Endothelial cell of umbilical vein (primary cell): ENCODE data around the gene XRN1. TPM values are rescaled to one million over a fixed set of nuclear protein-coding genes. Genes with fewer than 3 reads are reported as not detected.

Source experiments
- BruUV-seq: library from RNA; stranded (reverse); fragments of 400-500 nt; replicated peaks from 2 replicates; lab custom pipeline; 2021; lab: Mats Ljungman, UMichigan
- CTCF ChIA-PET: fragments of 300-600, 350-600 bp; sonication (Branson Sonifier 250); formaldehyde crosslinking; loops from one replicate; lab custom pipeline; 2021; ENCODE audit warnings: antibody characterized with exemption, inconsistent platforms; lab: Charles Lee
- POLR2A ChIA-PET: fragments of 300-600, 350-600 bp; sonication (Branson Sonifier 250); formaldehyde crosslinking; loops from one replicate; lab custom pipeline; 2021; ENCODE audit warnings: antibody characterized with exemption, inconsistent platforms; lab: Charles Lee
- DNase-seq: peaks from one replicate; pipeline ENCODE4 v3.0.0-alpha.2; 2011; ENCODE audit warnings: low read depth, low spot score
- FAIRE-seq: peaks from 2 replicates; lab custom pipeline; 2011; peaks lifted over from hg19 to GRCh38; lab: Jason Lieb, UNC
- H2AFZ ChIP-seq: 2 replicates; pipeline ENCODE4 v1.6.0; 2012; ENCODE audit warnings: low read depth, low read length, control low read depth, inconsistent platforms
- H3K27ac ChIP-seq: 2 replicates; pipeline ENCODE4 v1.5.1; 2011; ENCODE audit warnings: low read depth, mild to moderate bottlenecking, control low read depth, low read length, moderate library complexity; ENCODE audit not compliant: insufficient read depth
- H3K27me3 ChIP-seq, 2 experiments: 2 replicates each; pipeline versions ENCODE4 v1.6.0 to v1.6.1; 2011; ENCODE audit warnings: low read length in 2 of 2, mixed read lengths in 1 of 2; ENCODE audit not compliant: control insufficient read depth in 2 of 2, insufficient read depth in 2 of 2
- H3K36me3 ChIP-seq, 2 experiments: 2 replicates in 1 of 2; 3 replicates in 1 of 2; pipeline ENCODE4 v1.5.1; 2011; ENCODE audit warnings: low read length in 2 of 2, mild to moderate bottlenecking in 1 of 2, moderate library complexity in 1 of 2; ENCODE audit not compliant: control insufficient read depth in 2 of 2, insufficient read depth in 2 of 2; ENCODE audit errors: extremely low read depth in 1 of 2
- H3K4me1 ChIP-seq: 3 replicates; pipeline ENCODE4 v1.5.1; 2011; ENCODE audit warnings: mild to moderate bottlenecking, low read length; ENCODE audit not compliant: control insufficient read depth, insufficient read depth; ENCODE audit errors: extremely low read depth
- H3K4me2 ChIP-seq: 2 replicates; pipeline ENCODE4 v1.6.1; 2011; ENCODE audit warnings: low read length, control low read depth, mixed read lengths; ENCODE audit not compliant: insufficient read depth
- H3K4me3 ChIP-seq, 3 experiments: fragments of 200-600 bp in 1 of 3; sonication (generic), shearing (Covaris generic) in 1 of 3; replicated peaks in 1 of 3; 2 replicates each; pipeline ENCODE4 v1.5.1; 2011 to 2016; ENCODE audit warnings: control low read depth in 3 of 3, low read length in 3 of 3, mild to moderate bottlenecking in 2 of 3, inconsistent platforms in 1 of 3, low read depth in 1 of 3, moderate library complexity in 1 of 3; ENCODE audit not compliant: insufficient read depth in 1 of 3
- H3K79me2 ChIP-seq: 2 replicates; pipeline ENCODE4 v1.6.0; 2012; ENCODE audit warnings: low read length, inconsistent platforms; ENCODE audit not compliant: control insufficient read depth, insufficient read depth
- H3K9ac ChIP-seq: replicated peaks from 2 replicates; pipeline ENCODE3; 2011; ENCODE audit warnings: low read length, control low read depth; ENCODE audit not compliant: insufficient read depth; ENCODE audit errors: extremely low read depth
- H3K9me1 ChIP-seq: replicated peaks from 3 replicates; pipeline ENCODE4 v1.6.0; 2011; ENCODE audit warnings: mild to moderate bottlenecking, low read length; ENCODE audit not compliant: control insufficient read depth, insufficient read depth; ENCODE audit errors: extremely low read depth
- H3K9me3 ChIP-seq: replicated peaks from 2 replicates; pipeline ENCODE4 v1.5.1; 2012; ENCODE audit warnings: low read length, inconsistent platforms; ENCODE audit not compliant: control insufficient read depth, insufficient read depth
- H4K20me1 ChIP-seq: replicated peaks from 2 replicates; pipeline ENCODE3; 2011; ENCODE audit warnings: mild to moderate bottlenecking, low read length; ENCODE audit not compliant: control insufficient read depth, insufficient read depth; ENCODE audit errors: extremely low read depth
- CTCF ChIP-seq, 2 donors: IDR thresholded peaks; 1 replicate in 1 of 2; 2 replicates in 1 of 2; pipeline ENCODE4 v1.5.1; 2011; ENCODE audit warnings: low read length in 2 of 2, mild to moderate bottlenecking in 2 of 2, moderate library complexity in 2 of 2, control low read depth in 1 of 2, inconsistent platforms in 1 of 2, low read depth in 1 of 2; ENCODE audit not compliant: insufficient read depth in 1 of 2; ENCODE audit errors: extremely low read depth in 1 of 2
- EZH2 ChIP-seq: IDR thresholded peaks from 2 replicates; pipeline ENCODE4 v1.6.1; 2012; ENCODE audit warnings: borderline replicate concordance, low read depth, mild to moderate bottlenecking, moderate library complexity, low read length, inconsistent platforms; ENCODE audit not compliant: severe bottlenecking
- FOS ChIP-seq: IDR thresholded peaks from 2 replicates; pipeline ENCODE4 v1.6.1; 2011; ENCODE audit warnings: mild to moderate bottlenecking, low read length, moderate library complexity, borderline replicate concordance; ENCODE audit not compliant: insufficient read depth
- JUN ChIP-seq: IDR thresholded peaks from 2 replicates; pipeline ENCODE4 v1.6.1; 2011; ENCODE audit warnings: borderline replicate concordance, low read depth; ENCODE audit not compliant: insufficient read length, insufficient read depth
- MYC ChIP-seq: IDR thresholded peaks from one replicate; pipeline ENCODE4 v1.6.1; 2011; ENCODE audit warnings: mild to moderate bottlenecking, low read depth, low read length
- POLR2A ChIP-seq: IDR thresholded peaks from 2 replicates; pipeline ENCODE4 v1.6.1; 2012; ENCODE audit warnings: low read depth, mild to moderate bottlenecking, control low read depth, low read length
- POLR2AphosphoS5 ChIP-seq: IDR thresholded peaks from 2 replicates; pipeline ENCODE4 v1.6.1; 2012; ENCODE audit warnings: low read depth, mild to moderate bottlenecking, control low read depth, low read length, moderate library complexity; ENCODE audit not compliant: insufficient read depth
- dilution Hi-C: fragments of 300-500 bp; cut with MboI; formaldehyde crosslinking; loops from one replicate; pipeline ENCODE4 v1.15.0; 2019; ENCODE audit warnings: low sequenced_read_pairs; ENCODE audit not compliant: extremely low pct_ligation_motif_present
- intact Hi-C: fragments of 100-400 bp; cut with micrococcal nuclease; formaldehyde crosslinking; loops from one replicate; pipeline ENCODE4 v1.10.0; 2022
- polyA plus RNA-seq, 4 experiments: library from polyadenylated mRNA; depleted of rRNA in 3 of 4; stranded (reverse) in 3 of 4; unstranded in 1 of 4; fragments of >200 nt; gene quantifications; 2 replicates each; pipeline versions ENCODE4 v1.2.1 to v1.2.3, GENCODE V29; 2011 to 2012; ENCODE audit warnings: missing spikeins in 1 of 4
- total RNA-seq: library from RNA; stranded (reverse); gene quantifications from 2 replicates; pipeline ENCODE4 v1.2.3, GENCODE V29; 2021

The XRN1 gene
- total and polyA plus RNA-seq, 2 donors (not counting 3 experiments of a cell fraction or from before 2014, with no cell fraction given) = 4.4 to 40.0 TPM

- intact Hi-C loops (no loop called here), dilution Hi-C loops (no loop called here)
- CTCF ChIA-PET = no interaction called here
- FAIRE-seq (no peak), DNase-seq (no peak)
- BruUV-seq = no TSS peak
- no peaks in the 10 kb centered on the region for H3K9me1 ChIP-seq
- no peak overlapping the region for H3K9ac ChIP-seq
- H3K9me3 ChIP-seq = no peaks in the 10 kb centered on the region
- no peak overlapping the region for H3K4me2 ChIP-seq
- TF ChIP-seq EZH2 (no peak), CTCF (IDR thresholded peaks at IDR 0.05; ENCODE audit: extremely low read depth in 1 of 2, insufficient read depth in 1 of 2, low read depth in 1 of 2, low read length in 2 of 2) (no peak), POLR2A (no peak), JUN (no peak), MYC (no peak), FOS (no peak), POLR2AphosphoS5 (no peak)
- no peaks in the 10 kb centered on the region for H3K4me1 ChIP-seq
- no peaks in the 10 kb centered on the region for H3K79me2 ChIP-seq
- POLR2A ChIA-PET = no interaction called here
- peaks cover 2 to 7% of the 10 kb centered on the region in 2 experiments for H3K36me3 ChIP-seq
- no peak overlapping the region for H3K27ac ChIP-seq
- H3K27me3 ChIP-seq = no peaks in the 10 kb centered on the region
- H2AFZ ChIP-seq = no peak overlapping the region
- H3K4me3 ChIP-seq = no peak overlapping the region
- no peaks in the 10 kb centered on the region for H4K20me1 ChIP-seq
These were observed 62.8 kb downstream of the XRN1 start for GRCh38 chr3:142385078-142385477.
